Measurements from ENCODE around the gene MMP25. TPM values are rescaled to one million over a fixed set of nuclear protein-coding genes. Genes with fewer than 3 reads are reported as not detected.
"Not testable (repeated sequence)": the region's sequence is repeated elsewhere in the genome, so short reads cannot be mapped to it uniquely, and the experiment has no call there.

Gene MMP25
- total RNA-seq, 1 donor from 2014 or later, result 0.99 TPM

DNA sequence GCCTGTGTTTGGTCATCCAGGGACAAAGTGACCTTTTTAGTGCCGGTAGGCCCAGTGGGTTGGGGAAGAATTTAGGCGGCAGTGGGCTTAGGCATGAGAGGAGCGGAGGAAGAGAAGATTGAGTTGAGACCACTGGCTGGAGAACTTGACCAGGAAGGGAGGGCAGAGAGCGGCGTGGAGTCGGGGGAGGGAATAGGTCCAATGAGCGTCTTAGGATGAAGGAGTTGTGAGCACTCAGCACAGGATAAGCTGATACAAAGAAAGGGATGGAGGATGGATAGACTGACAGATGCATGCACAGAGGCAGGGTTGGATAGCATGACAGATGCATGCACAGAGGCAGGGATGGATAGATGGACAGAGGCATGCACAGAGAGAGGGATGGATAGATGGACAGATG lies 27.1 kb downstream of the MMP25 start:
- DNase-seq, result no peak

DNA sequence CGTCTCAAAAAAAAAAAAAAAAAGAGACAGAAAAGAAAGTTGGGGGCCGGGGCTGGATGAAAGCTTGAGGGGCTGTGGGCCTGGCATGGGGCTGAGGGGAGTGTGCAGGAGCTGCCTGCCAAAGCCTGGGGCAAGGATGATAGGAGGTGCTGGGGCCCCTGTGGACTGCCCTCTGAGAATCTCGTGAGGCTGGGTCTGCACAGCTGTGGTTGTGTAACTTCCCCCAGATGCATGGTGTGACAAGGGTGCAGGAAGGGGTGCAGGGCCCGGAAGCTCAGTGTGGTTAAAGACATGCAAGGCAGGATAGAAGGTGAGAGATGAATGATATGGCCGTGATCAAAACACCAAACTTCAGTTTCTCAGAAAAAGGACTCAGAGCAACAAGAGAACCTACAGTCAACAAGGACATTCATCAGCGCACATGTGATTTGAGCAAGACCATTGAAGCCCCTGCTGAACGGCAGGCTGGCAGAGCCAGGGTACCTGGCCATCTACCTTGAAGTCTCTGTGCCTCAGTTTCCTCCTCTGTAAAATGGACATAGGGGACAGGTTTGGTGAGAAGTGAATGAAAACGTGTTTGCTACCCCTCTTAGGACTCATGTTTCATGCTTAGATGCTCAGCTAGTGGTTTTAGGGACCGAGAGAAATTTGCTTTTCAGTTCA lies 28.6 kb downstream of the MMP25 start:
- DNase-seq, result no peak

DNA sequence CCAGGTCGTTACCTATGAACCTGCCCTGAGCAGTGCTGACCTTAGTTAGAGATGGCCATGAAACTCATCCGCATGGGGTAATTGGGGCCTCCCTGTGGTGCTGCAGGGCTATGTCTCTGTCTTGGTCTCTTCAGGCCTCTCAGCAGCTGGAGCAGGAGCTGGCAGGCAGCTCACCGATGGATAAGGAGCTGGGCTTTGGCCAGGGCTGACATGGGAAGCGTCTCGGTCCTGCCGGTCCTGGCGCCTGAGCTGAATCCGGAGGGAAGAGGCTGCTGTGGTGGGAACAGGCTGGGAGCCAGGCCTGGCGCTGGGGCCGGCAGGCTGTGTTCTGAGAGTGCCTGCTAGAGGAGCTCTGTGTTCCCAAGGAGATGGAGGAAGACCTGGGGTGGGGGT lies 29.2 kb downstream of the MMP25 start:
- no peak for DNase-seq

DNA sequence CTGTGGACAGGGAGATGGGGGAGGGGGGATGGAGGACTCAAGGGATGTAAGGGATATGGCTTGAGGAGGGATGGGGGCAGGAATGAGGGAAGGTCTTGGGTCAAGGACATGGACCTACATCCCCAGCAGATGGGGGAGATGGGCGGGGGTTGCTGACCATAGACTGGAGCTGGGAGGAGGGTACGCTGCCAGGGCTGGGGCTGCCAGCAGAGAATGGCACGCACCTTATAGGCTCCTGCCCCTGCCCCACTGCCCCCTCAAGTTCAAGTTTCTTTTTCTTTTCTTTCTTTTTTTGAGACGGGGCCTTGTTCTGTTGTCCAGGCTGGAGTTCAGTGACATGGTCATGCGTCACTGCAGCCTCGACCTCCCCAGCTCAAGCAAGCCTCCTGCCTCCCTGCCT lies 29.6 kb downstream of the MMP25 start:
- DNase-seq, result not testable (repeated sequence)

DNA sequence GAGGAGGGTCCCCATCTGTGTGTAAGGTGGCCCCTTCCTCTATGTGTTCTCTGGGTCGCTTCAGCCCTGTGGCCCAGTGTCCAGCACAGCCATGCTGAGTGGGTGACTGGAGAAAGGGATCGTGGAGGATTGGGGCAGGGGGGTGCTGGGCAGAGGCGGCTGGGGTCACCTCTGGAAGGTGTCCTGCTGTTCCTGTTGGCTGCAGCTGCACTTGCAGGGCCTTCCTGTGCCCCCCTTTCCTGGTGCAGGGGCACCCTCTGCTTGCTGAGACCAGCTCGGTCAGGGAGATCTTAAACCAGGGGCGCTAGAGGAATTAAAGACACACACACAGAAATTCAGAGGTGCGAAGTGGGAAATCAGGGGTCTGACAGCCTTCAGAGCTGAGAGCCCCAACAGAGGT lies 30.2 kb downstream of the MMP25 start:
- DNase-seq, result no peak

DNA sequence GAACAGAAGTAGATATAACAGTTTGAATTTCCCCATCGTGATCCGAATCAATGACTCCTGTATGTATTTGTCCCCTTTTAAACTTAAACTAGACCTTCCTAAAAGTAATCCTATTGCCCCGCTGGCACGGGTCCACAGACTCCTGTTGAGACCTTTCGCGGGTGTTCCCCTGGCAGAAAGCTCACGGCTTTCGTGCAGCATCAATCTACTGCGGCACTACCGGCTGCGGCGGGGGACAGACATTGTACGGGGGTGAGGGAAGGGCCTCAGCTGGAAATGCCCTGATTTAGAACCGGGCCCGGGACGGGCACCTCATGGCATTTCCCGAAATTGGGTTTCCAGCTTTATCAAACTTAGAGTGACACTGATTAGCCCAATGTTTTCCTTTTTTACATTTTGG lies 33.7 kb downstream of the MMP25 start:
- no peak for DNase-seq

DNA sequence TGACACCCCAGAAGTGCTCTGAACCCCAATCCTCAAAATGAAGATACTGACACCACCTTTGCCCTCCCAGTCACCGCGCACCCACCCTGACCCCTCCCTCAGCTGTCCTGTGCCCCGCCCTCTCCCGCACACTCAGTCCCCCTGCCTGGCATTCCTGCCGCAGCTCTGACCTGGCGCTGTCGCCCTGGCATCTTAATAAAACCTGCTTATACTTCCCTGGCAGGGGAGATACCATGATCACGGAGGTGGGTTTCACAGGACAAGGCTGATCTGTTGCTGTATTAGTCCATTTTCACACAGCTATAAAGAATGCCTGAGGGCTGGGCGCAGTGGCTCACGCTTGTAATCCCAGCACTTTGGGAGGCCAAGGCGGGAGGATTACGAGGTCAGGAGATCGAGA lies 35.6 kb downstream of the MMP25 start:
- DNase-seq, result not testable (repeated sequence)

DNA sequence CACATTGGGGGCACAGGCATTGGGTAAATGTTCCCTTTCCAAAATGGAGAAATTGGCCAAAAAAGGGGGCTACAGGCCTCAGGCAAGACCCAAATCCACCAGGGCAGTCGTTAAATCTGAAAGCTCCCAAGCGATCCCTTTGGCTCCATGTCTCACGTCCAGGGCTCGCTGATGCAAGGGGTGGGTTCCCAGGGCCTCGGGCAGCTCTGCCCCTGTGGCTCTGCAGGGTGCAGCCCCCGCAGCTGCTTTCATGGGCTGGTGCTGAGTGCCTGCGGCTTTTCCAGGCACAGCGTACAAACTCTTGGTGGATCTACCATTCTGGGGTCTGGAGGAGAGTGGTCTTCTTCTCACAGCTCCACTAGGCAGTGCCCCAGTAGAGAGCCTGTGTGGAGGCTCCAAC lies 37.0 kb downstream of the MMP25 start:
- not testable (repeated sequence) for DNase-seq

DNA sequence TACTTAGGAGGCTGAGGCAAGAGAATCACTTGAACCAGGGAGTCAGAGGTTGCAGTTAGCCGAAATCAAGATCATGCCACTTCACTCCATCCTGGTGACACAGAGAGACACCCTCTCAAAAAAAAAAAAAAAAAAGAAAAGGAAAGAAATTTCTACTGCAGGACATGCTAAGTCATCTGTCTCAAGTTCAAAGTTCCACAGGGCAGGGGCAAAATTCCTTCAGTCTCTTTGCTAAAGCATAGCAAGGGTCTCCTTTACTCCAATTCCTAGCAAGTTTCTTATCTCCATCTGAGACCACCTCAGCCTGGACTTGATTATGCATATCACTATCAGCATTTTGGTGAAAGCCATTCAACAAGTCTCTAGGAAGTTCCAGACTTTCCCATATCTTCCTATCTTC lies 38.1 kb downstream of the MMP25 start:
- no peak for DNase-seq

DNA sequence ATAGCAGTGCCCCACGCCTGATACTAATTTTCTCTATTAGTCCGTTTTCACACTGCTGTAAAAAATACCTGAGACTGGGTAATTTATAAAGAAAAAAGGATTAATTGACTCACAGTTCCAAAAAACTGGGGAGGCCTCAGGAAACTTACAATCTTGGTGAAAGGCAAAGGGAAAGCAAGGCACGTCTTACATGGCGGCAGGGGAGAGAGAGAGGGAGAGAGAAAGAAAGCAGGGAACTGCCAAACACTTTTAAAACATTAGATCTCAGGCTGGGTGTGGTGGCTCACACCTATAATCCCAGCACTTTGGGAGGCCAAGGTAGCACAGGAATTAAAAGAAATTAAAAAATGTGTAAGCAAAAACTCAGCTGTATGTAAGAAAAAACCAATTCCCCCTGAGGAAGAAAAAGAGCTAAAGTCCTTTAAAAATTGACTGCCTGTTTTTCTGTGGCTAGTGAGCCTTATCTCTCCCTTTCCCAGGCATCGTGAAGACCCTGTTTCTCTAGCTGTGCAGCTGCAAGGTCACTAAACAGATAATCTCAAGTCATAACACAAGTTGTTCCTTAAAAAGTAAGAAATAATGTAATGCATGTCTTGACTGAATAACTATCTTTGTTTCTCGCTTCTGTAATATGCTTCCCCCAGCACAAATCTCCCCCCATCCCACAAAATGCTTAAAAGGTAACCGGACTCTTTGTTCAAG lies 38.8 kb downstream of the MMP25 start:
- no peak for DNase-seq

DNA sequence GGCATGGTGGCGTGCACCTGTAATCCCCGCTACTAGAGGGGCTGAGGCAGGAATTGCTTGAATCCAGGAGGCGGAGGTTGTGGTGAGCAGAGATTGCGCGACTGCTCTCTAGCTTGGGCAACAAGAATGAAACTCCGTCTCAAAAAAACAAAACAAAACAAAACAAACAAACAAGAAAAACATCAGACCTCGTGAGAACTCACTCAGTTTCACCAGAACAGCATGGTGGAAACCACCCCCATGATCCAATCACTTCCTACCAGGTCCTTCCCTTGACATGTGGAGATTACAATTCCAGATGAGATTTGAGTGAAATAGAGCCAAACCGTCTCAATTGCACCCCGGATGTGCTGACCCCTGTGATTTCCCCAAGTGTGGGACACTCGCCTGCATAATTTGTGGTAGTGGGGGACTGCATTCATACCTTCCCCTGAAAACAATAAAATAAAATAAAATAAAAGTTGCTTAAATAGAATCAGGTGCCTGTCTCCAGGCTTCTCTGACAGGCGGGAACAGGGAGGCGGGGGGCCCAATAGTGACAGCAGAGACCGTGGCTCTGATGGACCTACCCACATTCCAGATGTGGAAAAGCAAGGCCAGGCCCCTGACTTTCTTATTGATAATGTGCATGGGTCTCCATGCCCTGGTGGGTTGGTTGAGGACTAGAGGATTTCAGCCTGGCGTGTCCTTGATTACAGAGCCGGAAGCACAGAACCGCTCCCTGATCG lies 39.7 kb downstream of the MMP25 start:
- DNase-seq, result no peak

DNA sequence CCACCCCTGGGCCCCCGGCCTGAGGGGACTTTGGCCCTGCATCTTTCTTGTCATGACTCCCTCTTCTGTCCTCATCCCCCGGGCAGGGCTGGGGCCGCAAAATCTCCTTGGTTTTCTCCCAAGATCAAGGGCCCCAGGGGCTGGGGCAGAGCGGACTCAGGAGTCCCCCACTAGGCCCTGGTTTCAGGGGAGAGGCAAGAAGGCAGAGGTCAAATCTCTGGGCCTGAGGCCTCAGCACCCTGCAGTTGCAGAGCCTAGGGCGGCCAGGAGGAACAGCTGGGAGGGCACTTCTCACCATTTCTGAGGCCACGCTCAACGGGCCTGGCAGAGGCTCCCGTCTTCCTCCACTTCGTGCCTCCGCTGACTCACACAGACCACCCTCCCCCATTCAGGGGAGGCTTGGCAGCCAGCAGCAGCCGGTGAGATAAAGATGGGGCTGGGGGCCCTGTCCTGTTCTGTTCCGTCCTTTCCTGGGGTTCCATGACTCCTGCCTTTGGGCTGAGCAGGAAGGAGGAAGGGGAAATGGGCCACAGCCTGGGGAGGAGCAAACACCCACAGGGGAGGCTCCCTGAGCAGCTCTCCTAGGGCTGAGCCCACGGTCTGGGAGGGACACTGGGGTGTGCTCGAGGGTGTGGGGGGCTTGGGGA lies 40.4 kb downstream of the MMP25 start:
- no peak for DNase-seq

DNA sequence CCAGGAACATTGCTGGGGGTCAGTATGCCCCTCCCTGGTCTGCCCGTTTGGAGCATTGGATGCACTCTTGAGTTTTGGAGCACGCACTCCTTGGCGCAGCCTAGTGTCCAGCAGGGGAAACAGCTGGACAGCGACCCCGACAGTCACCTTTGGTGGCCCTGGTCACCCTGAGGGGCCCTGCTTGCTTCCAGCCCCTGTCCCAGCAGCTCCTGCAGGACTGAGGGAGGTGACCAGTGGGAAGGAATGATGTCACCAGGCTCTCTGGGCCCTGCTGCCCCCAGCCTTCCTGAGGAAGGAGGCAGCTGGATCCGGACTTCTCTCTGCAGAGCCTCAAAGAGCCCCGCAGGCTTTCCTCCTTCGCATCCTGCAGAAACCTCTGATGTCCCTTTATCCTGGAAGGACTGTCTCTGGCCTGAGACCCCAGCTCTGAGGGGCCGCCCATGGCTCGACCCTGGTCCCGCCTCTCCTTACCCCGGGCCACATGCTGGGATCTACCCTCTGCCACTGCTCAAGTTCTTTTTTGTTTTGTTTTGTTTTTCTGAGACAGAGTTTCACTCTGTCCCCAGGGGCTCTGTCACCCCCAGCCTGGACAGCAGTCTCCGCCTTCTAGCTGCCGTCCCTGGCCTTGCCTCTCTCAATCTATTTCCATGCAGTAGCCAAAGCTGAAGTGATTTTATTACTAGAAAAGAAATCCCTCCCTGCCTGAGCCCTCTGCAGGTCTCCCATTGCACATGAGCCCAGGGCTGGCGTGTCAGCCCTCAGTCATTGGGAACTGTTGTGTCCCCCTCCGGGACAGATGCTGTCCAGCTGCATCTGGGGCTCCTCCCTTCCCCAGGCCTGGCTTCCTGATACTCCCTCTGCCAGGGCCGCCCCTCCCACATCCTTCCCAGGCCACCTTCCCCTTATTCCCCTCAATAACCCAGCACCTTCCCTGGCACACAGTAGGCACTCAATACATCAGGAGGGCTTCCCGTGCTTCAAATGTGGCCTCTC lies 41.2 kb downstream of the MMP25 start:
- DNase-seq, result peak; percentile 41

DNA sequence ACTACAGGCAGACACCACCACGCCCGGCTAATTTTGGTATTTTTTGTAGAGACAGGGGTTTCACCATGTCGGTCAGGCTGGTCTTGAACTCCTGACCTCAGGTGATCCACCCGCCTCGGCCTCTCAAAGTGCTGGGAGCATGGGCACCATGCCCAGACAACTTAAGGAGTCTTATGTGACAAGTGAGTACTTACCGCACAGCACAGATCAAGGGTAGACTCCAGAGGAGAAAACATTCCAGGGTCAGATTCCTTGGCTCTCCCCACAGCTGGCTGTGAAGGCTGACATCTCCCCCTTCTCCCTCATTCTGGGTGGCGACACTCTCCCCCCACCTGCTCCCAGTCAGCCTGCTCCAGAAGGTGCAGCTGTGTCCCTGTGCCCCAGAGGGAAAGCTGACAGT lies 42.1 kb downstream of the MMP25 start:
- DNase-seq, result no peak

DNA sequence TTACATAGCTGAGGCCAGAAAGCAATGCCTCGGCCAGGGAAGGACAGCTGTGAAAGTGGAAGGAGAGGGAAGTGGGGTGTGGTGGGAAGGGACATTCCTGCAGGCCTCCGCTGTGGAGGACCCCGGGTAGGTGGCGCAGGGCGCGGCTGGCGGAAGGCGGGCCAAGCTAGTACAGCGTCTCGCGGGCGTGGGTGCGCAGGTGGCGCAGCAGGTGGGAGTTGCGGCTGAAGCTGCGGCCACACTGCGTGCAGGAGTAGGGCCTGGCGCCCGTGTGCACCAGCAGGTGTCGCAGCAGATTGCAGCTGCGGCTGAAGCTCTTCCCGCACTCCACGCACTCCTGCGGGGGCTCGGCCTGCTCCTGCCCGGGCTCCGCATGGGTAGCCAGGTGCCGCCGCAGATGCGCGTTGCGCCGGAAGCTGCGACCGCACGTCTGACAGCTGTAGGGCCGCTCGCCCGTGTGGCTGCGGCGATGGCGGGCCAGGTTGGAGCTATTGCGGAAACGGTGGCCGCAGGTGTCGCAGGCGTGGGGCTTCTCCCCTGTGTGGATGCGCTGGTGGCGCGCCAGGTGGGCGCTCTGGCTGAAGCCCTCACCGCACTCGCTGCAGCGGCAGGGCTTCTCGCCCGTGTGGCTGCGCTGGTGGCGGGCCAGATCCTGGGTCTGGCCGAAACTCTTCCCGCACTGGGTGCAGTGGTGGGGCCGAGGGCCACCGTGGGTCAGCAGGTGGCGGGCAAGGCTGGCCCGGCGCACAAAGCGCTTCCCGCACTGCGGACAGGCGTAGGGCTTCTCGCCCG lies 42.8 kb downstream of the MMP25 start:
- no peak for DNase-seq

DNA sequence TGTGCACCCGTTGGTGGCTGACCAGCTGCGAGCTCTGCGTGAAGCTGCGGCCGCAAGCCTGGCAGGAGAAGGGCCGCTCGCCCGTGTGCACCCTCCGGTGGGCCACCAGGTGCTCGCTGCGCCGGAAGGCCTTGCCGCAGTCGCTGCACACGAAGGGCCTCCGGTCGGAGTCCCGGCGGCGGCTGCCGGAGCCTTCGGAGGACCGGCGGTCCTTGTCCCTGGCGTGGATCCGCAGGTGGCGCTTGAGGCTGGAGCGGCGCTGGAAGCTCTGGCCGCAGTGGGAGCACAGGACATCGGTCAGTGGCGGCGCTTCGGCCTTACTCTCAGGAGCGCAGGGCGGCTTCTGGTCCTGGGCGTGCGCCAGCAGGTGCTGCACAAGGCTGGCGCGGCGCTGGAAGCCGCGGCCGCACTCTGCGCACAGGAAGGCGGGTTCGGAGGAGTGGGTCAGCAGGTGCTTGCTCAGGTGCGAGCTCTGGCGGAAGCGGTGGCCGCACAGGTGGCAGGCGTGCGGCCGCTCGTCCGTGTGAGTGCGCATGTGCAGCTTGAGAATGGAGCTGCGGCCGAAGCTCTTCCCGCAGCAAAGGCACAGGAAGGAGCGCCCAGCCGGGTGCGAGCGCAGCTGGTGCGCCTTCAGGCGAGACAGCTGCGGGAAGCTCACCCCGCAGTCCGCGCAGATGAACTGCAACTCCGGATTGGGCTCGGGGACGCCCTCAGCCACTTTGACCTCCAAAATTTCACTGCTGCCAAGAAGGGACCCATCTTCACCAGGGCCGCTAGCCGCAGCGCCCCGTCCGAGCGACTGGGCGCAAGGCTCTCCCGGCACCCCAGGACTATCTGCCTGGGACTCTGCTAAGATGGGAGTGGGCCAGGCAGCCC lies 43.6 kb downstream of the MMP25 start:
- DNase-seq, result no peak

DNA sequence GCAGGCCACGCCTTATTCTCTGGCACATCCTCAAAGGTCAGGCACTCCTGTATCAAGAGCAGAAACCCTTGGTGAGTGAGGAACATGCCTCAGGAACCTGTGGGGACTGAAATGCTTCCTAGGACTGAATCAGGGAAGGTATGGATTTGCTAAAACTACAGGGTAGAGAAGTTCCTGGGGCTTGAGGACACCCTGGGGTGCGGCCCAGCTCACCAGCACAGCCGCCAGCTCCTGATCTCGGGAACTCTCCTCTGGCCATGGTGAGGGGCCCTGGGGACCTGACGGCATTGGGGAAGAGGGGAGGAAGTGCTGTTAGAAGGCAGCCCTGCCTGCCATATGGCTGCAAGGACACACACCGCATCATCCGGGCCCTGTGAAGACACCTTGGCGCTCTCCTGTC lies 45.2 kb downstream of the MMP25 start:
- DNase-seq, result no peak

DNA sequence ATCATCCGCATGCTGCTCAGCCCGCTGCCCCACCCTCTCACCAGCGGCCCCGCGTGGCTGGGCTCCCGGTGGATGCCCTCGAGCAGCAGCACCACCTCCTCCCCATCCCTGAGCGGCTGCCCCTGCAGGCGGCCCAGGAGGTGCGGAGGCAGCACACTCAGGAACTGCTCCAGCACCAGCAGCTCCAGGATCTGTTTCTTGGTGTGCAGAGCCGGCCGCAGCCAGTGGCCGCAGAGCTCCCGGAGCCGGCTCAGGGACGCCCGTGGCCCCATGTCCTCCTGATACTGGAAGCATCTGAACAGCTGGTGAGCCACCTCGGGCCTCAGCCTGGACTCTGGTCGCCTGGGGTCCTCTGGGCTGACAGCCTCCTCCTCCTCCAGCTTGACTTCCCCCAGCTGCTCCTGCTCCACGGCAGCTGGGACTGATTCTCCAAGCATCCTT lies 46.2 kb downstream of the MMP25 start:
- DNase-seq, result no peak

DNA sequence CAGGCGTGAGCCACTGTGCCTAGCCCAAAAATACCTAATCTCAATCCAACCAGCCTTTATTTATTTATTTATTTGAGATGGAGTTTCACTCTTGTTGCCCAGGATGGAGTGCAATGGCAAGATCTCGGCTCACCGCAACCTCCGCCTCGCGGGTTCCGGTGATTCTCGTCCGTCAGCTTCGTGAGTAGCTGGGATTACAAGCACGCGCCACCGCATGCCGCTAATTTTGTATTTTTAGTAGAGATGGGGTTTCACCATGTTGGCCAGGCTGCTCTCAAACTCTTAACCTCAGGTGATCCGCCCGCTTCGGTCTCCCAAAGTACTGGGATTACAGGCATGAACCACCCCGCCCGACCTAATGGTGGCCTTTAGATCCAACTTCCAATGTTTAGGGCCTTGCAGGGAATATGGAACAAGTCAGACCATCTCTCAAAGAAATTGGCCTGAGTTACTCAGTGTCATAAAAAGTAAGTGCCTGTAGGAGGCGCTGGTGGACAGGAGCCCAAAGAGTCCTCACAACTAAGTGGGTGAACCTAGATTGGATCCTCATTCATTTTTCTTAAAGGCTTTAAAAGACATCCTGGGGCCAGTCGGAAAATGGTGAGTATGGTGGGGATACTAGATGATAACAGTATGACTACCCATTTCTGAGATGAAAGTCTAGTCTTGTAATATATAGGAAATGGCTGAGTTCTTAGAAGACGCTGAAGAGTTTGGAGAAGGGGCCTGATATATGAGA lies 48.1 kb downstream of the MMP25 start:
- DNase-seq, result no peak
